ENCODE results near the gene IPO4.

- no peak for TF ChIP-seq YY1 (IDR thresholded peaks at IDR 0.05; ENCODE audit: extremely low read depth, insufficient replicate concordance, low read depth, low read length)
- TF ChIP-seq, protein P1, sequence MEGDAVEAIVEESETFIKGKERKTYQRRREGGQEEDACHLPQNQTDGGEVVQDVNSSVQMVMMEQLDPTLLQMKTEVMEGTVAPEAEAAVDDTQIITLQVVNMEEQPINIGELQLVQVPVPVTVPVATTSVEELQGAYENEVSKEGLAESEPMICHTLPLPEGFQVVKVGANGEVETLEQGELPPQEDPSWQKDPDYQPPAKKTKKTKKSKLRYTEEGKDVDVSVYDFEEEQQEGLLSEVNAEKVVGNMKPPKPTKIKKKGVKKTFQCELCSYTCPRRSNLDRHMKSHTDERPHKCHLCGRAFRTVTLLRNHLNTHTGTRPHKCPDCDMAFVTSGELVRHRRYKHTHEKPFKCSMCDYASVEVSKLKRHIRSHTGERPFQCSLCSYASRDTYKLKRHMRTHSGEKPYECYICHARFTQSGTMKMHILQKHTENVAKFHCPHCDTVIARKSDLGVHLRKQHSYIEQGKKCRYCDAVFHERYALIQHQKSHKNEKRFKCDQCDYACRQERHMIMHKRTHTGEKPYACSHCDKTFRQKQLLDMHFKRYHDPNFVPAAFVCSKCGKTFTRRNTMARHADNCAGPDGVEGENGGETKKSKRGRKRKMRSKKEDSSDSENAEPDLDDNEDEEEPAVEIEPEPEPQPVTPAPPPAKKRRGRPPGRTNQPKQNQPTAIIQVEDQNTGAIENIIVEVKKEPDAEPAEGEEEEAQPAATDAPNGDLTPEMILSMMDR (IDR thresholded peaks at IDR 0.05 in 2 of 3, conservative IDR thresholded peaks at IDR 0.05 in 1 of 3; ENCODE audit: borderline replicate concordance in 1 of 3, insufficient read depth in 1 of 3, low read depth in 2 of 3, low read length in 2 of 3) = no peak
- TF ChIP-seq, protein P2, sequence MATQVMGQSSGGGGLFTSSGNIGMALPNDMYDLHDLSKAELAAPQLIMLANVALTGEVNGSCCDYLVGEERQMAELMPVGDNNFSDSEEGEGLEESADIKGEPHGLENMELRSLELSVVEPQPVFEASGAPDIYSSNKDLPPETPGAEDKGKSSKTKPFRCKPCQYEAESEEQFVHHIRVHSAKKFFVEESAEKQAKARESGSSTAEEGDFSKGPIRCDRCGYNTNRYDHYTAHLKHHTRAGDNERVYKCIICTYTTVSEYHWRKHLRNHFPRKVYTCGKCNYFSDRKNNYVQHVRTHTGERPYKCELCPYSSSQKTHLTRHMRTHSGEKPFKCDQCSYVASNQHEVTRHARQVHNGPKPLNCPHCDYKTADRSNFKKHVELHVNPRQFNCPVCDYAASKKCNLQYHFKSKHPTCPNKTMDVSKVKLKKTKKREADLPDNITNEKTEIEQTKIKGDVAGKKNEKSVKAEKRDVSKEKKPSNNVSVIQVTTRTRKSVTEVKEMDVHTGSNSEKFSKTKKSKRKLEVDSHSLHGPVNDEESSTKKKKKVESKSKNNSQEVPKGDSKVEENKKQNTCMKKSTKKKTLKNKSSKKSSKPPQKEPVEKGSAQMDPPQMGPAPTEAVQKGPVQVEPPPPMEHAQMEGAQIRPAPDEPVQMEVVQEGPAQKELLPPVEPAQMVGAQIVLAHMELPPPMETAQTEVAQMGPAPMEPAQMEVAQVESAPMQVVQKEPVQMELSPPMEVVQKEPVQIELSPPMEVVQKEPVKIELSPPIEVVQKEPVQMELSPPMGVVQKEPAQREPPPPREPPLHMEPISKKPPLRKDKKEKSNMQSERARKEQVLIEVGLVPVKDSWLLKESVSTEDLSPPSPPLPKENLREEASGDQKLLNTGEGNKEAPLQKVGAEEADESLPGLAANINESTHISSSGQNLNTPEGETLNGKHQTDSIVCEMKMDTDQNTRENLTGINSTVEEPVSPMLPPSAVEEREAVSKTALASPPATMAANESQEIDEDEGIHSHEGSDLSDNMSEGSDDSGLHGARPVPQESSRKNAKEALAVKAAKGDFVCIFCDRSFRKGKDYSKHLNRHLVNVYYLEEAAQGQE (IDR thresholded peaks at IDR 0.05; ENCODE audit: low read depth) = no peak
- no peak for TF ChIP-seq RAD21 (IDR thresholded peaks at IDR 0.05; ENCODE audit: low read depth)
- TF ChIP-seq SP1 (IDR thresholded peaks at IDR 0.05; ENCODE audit: low read depth) = no peak
- no peak for TF ChIP-seq SRF (IDR thresholded peaks at IDR 0.05; ENCODE audit: low read depth)
Observed at GRCh38 chr14:24177041-24177825, 11.4 kb downstream of the IPO4 start.
